T follicular helper cell (primary cell): ENCODE data around the gene ANKRD11.
"Not testable (repeated sequence)": the region's sequence is repeated elsewhere in the genome, so short reads cannot be mapped to it uniquely, and the experiment has no call there.

Source experiments
- DNase-seq: peaks from one replicate; pipeline ENCODE4 v3.0.0-alpha.2; 2020; ENCODE audit warnings: low read depth

ANKRD11 gene

GRCh38 chr16:89383095-89384003, 107.0 kb downstream of the ANKRD11 start:
- no peak for DNase-seq

GRCh38 chr16:89382555-89382954, 107.8 kb downstream of the ANKRD11 start:
- not testable (repeated sequence) for DNase-seq

- DNase-seq: no peak
Measured at GRCh38 chr16:89381788-89382187, 108.6 kb downstream of the ANKRD11 start.

- DNase-seq: no peak
Measured at GRCh38 chr16:89380681-89381080, 109.7 kb downstream of the ANKRD11 start.

GRCh38 chr16:89378947-89379771, 111.2 kb downstream of the ANKRD11 start:
- DNase-seq: no peak

DNA sequence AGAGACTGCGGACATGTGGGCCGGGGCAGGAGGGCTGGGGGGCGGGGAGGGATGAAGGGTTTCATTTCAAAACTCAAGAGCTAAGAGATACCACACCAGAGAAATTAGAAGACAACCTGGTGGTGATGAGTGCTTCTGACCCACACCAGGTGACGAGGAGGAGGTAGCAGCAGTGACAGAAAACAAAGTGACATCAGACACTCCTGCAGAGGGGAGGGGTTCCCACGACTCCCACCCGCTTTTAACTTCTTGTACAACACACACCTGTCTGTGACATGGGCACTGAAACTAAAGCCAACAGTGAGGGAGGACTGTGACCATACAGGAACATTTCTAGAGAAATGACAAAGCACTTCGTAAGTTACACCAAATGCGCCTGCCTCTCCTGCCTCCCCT, 112.9 kb downstream of the ANKRD11 start:
- no peak for DNase-seq

DNA sequence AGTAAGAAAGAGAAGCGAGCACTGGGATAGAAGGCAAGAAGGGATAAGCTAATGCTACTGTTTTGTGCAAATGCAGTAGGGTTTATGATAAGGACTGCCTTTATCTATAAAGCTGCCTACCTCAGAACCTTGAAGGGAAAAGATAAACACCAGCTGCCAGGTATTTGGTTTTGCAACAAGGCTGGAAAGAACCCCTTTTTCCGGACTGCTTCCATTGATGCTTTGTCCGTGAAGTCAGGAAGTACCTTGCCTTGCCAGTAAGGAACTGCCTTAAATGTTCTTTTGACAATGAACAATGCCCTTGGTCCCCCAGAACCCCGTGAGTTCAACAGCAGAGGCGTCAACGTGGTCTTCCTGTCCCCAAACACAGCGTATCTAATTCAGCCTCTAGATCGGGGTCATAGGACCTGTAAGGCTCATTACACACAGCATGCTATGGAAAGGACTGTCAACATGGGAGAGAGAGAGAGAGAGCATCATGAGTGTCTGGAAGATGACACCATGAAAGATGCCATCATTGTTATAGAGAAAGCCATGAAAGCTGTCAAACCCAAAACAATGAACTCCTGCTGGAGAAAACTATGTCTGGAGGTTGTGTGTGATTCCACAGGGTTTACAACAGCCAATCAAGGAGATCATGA, 113.4 kb downstream of the ANKRD11 start:
- no peak for DNase-seq

DNA sequence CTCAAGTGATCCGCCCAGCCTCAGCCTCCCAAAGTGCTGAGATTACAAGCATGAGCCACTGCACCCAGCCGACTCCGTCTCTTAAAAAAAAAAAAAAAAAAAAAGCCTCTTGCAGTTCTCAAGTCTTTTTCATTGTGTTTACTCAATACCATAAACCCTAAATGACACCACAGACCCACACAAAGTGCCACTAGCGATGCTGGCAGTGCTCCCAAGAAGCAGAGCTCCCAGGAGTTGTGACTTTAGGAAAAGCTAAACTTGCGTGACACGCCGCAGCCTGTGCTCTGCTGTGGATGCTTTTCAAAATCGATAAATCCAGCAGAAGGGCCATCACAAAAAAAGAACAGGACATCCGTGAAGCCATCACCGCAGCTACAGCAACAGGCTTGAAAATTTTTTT, 114.7 kb downstream of the ANKRD11 start:
- DNase-seq: no peak

DNA sequence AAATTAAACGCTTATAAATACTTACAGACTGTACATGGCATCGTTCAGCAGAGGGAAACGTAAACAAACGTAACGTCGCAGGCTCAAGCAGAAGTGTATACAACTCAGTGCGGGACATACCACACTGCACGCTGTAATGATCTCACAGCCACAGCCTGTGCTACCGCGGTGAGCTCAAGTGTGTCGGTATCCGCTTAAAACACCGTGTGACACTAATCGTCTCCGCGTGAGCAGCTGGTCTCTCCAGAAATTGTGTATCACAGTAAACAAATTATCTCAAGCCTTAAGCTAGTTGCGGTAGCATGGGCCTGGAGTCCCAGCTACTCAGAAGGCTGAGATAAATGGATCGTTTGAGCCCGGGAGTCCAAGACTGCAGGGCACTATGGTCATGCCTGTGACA, 115.3 kb downstream of the ANKRD11 start:
- DNase-seq: no peak

GRCh38 chr16:89374393-89374960, 115.9 kb downstream of the ANKRD11 start:
- no peak for DNase-seq

- no peak for DNase-seq
Measured at GRCh38 chr16:89373355-89374110, 116.8 kb downstream of the ANKRD11 start.

- no peak for DNase-seq
Measured at GRCh38 chr16:89371968-89372634, 118.3 kb downstream of the ANKRD11 start.

DNA sequence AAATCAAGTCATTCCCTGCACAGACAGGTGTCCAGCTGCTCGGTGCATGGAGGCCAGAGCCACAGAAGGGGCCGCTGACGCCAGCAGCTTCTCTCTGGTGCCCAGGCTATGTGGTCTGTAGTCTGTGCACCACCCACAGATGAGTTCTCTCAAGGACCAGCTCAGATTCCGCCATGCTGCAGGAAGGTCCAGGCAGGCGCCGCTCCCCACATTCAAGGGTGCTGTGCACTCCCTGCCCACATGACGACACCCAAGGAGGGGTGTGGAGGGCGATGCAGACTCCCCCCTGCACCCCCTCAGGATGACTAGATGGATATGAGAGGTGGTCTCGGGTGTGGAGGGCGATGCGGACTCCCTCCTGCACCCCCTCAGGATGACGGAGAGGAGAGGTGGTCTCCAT, 119.0 kb downstream of the ANKRD11 start:
- DNase-seq: no peak

DNA sequence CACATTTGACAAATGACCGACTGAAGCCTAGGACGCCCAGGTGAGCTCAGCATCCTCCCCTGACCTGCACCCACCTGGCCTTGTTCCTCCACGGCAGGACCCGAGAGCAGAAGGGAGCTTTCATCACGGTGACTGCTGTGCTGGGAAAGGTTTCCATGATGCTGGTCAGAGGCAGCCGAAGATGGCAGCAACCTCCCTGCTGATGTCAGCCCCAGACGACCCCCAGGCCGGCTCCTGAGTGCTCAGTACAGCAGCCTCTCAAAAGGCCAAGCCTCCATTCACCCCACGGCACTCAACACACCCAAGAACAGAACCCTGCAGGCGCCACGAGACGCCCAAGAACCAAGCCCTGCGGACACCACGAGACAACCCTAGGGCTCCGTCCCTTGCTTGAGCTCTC, 119.8 kb downstream of the ANKRD11 start:
- DNase-seq: no peak

DNA sequence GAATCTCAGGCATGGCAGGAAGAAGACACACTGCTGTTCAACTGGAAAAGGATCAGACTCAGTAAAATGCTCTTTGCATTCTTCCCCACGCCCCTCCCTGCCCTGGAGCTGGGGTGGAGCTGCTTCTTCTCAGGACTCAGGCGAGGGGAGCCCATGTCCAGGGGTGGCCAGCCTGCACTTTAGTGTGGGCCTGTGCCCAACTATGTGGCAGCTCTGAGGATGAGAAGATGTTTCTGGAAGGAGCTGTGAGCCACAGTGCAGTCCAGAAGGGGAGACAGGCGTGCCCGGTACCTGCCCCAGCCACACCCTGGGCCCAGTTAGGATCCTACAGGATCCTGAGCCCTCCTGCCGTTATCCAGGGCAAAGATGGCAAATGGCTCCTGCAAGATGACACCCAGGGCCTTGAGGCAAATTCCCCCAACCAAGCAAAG, 120.3 kb downstream of the ANKRD11 start:
- no peak for DNase-seq

DNA sequence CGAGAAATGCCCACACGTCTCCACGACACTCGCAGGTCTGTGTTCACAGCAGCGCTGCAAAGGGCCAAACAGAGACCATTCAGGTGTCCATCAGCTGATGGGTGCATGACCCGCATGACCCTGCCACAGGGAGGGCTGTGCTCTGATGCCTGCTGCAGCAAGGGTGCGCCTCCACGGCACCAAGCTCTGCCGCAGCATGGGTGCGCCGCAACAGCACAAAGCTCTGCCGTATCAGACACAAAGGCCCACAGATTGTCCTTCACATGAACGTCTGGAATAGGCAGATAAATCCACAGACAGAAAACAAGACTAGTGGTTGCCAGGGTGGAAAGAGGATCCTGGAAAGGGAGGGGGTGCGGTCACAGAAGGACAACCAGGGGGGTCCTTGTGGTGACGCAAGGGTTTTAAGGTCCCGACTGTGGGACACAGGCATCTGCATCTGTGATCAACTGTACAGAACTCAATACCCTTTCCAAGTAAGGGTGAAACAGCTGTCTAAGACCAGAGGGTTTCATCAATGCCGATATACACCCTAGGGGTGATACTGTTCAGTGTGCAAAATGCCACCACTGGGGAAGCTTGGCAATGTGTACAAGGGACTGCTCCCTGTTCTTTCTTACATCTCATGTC, 121.0 kb downstream of the ANKRD11 start:
- DNase-seq: no peak

- no peak for DNase-seq
Measured at GRCh38 chr16:89368604-89369249, 121.6 kb downstream of the ANKRD11 start.

GRCh38 chr16:89367538-89367915, 122.8 kb downstream of the ANKRD11 start:
- DNase-seq: no peak

DNA sequence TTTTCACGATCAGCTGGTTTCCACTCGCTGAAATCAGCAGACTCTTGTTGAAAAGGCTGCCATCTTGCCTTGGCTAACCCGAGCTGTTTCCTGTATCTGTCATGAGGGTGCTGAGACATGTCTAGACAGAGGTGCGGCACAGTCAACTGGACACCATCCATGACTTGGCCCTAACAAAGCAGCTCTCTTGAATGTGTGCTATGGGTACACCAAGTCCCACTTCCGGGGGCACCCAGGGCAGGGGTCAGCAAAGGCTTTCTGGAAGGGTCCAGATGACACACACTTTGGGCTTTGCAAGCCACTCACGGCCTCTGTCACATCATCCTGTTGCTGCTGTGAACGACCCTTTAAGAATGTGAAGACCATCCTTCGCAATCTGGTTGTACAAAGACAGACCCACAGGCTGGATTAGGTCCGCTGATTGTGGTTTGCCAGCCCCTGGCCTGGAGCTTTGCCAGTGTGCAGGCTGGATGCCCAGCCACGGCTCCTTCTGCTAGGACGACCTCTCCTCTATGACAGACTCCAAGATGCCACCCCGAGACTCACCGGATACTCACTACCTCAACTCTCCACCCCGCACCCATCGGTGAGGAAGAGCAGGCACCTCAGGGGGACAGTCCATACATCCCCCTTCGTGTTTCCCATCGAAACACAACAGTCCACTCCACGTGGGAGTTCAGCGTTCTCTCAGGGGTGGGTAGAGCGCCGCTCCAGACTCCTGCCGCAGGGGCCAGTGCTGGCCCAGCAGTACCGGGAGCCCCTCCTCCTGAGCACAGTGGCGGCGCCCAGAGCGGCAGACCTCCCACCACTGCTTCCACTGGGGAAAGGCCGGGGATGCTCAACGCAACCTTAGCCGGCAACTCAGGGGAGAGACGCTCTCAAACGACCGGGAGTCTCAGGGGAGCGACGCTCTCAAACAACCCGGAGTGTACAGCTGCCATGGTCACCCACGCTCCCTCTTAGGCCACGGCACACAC, 123.5 kb downstream of the ANKRD11 start:
- no peak for DNase-seq
